NCI-H345 treated with DMSO at 0.1 percent for 48 hours (cell line): ENCODE results near the gene SUPT16H.

Source experiments
- DNase-seq: peaks from one replicate; lab custom pipeline; 2025; ENCODE audit not compliant: unreplicated experiment; lab: John Stamatoyannopoulos, UW

SUPT16H gene

GRCh38 chr14:21302013-21302835, 81.6 kb downstream of the SUPT16H start:
- no peak for DNase-seq
